Activated naive CD8-positive, alpha-beta T cell treated with anti-CD3 and anti-CD28 coated beads, Interleukin-2, amount 10 ng/mL, durations not matched to agents 7 days and 5 days (primary cell): ENCODE data around the gene NGDN. TPM values are rescaled to one million over a fixed set of nuclear protein-coding genes. Genes with fewer than 3 reads are reported as not detected.

Source experiments
- ATAC-seq: fragments of 150-1000 bp; cut with Tn5 transposase; one replicate; pipeline ENCODE4 v1.10.0; 2021; ENCODE audit warnings: low read depth, moderate library complexity
- POLR2A ChIA-PET: fragments of 350-600 bp; sonication (Branson Sonifier 250); formaldehyde crosslinking; loops from one replicate; lab custom pipeline; 2021; ENCODE audit warnings: antibody characterized with exemption; lab: Charles Lee
- DNase-seq: peaks from one replicate; pipeline ENCODE4 v3.0.0; 2021
- H3K27ac Mint-ChIP-seq: one replicate; pipeline ENCODE4 v1.8.0; 2022; ENCODE audit warnings: mild to moderate bottlenecking, mixed read lengths
- H3K27me3 Mint-ChIP-seq: one replicate; pipeline ENCODE4 v1.8.0; 2022; ENCODE audit warnings: mild to moderate bottlenecking, moderate library complexity, mixed read lengths
- H3K36me3 Mint-ChIP-seq: one replicate; pipeline ENCODE4 v1.8.0; 2021; ENCODE audit warnings: mild to moderate bottlenecking, mixed read lengths
- H3K4me1 Mint-ChIP-seq: one replicate; pipeline ENCODE4 v1.8.0; 2021; ENCODE audit warnings: mixed read lengths
- H3K4me3 Mint-ChIP-seq: one replicate; pipeline ENCODE4 v1.8.0; 2022; ENCODE audit warnings: mild to moderate bottlenecking, moderate library complexity, mixed read lengths
- H3K9me3 Mint-ChIP-seq: one replicate; pipeline ENCODE4 v1.8.0; 2021; ENCODE audit warnings: mixed read lengths
- total RNA-seq, 2 experiments: library from RNA; stranded (reverse); gene quantifications; one replicate each; pipeline ENCODE4 v1.2.3, GENCODE V29; 2021

Gene NGDN
- total RNA-seq, 2 experiments from 2014 or later = 48.0 to 50.8 TPM

DNA sequence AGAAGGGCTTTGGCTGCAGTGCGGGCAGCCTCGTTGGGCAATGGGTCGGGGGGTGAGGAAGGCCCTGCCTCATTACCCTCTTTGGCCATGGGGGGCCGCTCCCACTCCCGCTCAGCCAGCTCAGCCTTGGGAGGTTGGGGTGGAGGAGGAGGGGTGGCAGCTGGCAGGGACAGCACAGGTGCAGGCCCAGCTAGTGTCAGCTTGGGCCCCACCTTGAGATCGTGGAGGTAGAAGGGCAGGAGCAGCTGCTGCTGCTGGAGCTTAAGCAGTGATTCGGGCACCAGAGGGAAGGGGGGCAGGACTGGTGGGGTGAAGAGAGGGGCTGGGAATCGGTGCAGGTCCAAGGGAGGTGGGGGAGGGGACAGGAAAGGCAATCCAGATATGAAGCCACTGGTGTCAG, 56.1 kb downstream of the NGDN start:
- ATAC-seq = no peak
- POLR2A ChIA-PET = no interaction called here

More for the DNA sequence above, 56.1 kb downstream of the NGDN start:
- no peaks in the 10 kb centered on the region for H3K36me3 Mint-ChIP-seq
- H3K4me3 Mint-ChIP-seq = no peak overlapping the region
- no peak overlapping the region for H3K27ac Mint-ChIP-seq
- no peak for DNase-seq
- no peaks in the 10 kb centered on the region for H3K27me3 Mint-ChIP-seq
- peaks cover 8% of the 10 kb centered on the region for H3K4me1 Mint-ChIP-seq
- H3K9me3 Mint-ChIP-seq = no peaks in the 10 kb centered on the region

Other genes starting within 250 kb of the NGDN start
- not detected for gene RNF212B, start 231.8 kb upstream of the NGDN start, total RNA-seq
- gene HOMEZ, start 183.6 kb upstream of the NGDN start, total RNA-seq = 10 to 100 TPM; 11.8 to 12.8 TPM
- 10 to 100 TPM; 50.8 to 51.7 TPM for gene PPP1R3E, start 166.8 kb upstream of the NGDN start, total RNA-seq
- 1 to 10 TPM; 3.7 to 5.7 TPM for gene BCL2L2, start 162.9 kb upstream of the NGDN start, total RNA-seq
- 100 to 1,000 TPM; 207 to 208 TPM for gene PABPN1, start 148.2 kb upstream of the NGDN start, total RNA-seq
- 1 to 10 TPM; 3.4 to 4.8 TPM for gene SLC22A17, start 116.8 kb upstream of the NGDN start, total RNA-seq
- gene EFS, start 104.5 kb upstream of the NGDN start, total RNA-seq = not detected
- under 1 TPM in 1 of 2 experiments, not detected in 1; 0.39 TPM for gene IL25, start 96.9 kb upstream of the NGDN start, total RNA-seq
- not detected for gene CMTM5, start 92.7 kb upstream of the NGDN start, total RNA-seq
- not detected for gene MYH6, start 61.4 kb upstream of the NGDN start, total RNA-seq
- gene MYH7, start 34.0 kb upstream of the NGDN start, total RNA-seq = not detected
- 1 to 10 TPM in 1 of 2 experiments, under 1 TPM in 1; 0.75 to 1.4 TPM for gene ZFHX2, start 82.1 kb downstream of the NGDN start, total RNA-seq
- 10 to 100 TPM; 14.2 to 19.2 TPM for gene THTPA, start 86.6 kb downstream of the NGDN start, total RNA-seq
- gene AP1G2, start 98.1 kb downstream of the NGDN start, total RNA-seq = 100 to 1,000 TPM; 335 to 389 TPM
- not detected for gene JPH4, start 109.1 kb downstream of the NGDN start, total RNA-seq
- under 1 TPM in 1 of 2 experiments, not detected in 1; 0.17 TPM for gene DHRS2, start 166.7 kb downstream of the NGDN start, total RNA-seq